ENCODE data around the gene MVB12B.

- no peak for TF ChIP-seq MAZ (IDR thresholded peaks at IDR 0.05; ENCODE audit: borderline replicate concordance, low read depth, low read length)
- TF ChIP-seq MAZ (CRISPR knock-in tag; IDR thresholded peaks at IDR 0.05; ENCODE audit: low read depth): no peak
- TF ChIP-seq BRCA1 (CRISPR knock-in tag; IDR thresholded peaks at IDR 0.05): no peak
- no peak for TF ChIP-seq MYC (CRISPR knock-in tag; IDR thresholded peaks at IDR 0.05; ENCODE audit: borderline replicate concordance)
- TF ChIP-seq, protein P1, sequence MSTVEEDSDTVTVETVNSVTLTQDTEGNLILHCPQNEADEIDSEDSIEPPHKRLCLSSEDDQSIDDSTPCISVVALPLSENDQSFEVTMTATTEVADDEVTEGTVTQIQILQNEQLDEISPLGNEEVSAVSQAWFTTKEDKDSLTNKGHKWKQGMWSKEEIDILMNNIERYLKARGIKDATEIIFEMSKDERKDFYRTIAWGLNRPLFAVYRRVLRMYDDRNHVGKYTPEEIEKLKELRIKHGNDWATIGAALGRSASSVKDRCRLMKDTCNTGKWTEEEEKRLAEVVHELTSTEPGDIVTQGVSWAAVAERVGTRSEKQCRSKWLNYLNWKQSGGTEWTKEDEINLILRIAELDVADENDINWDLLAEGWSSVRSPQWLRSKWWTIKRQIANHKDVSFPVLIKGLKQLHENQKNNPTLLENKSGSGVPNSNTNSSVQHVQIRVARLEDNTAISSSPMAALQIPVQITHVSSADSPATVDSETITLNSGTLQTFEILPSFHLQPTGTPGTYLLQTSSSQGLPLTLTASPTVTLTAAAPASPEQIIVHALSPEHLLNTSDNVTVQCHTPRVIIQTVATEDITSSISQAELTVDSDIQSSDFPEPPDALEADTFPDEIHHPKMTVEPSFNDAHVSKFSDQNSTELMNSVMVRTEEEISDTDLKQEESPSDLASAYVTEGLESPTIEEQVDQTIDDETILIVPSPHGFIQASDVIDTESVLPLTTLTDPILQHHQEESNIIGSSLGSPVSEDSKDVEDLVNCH (CRISPR knock-in tag; IDR thresholded peaks at IDR 0.05): no peak
Observed at GRCh38 chr9:126481862-126482261, 155.2 kb downstream of the MVB12B start.
